AG09319 (cell line): ENCODE results near the gene NEDD4L.

ENCODE experiments used
- DNase-seq: peaks from one replicate; pipeline ENCODE4 v3.0.0-alpha.2; 2010; ENCODE audit warnings: low read depth; ENCODE audit errors: extremely low read depth
- CTCF ChIP-seq: IDR thresholded peaks from 2 replicates; pipeline ENCODE4 v1.5.1; 2011; ENCODE audit warnings: low read depth, mild to moderate bottlenecking, inconsistent platforms, low read length, moderate library complexity

NEDD4L gene

GRCh38 chr18:58381676-58382411 lies 337.8 kb downstream of the NEDD4L start:
- no peak for TF ChIP-seq CTCF
- DNase-seq, result no peak

- TF ChIP-seq CTCF, result no peak
- DNase-seq, result no peak
Measured at GRCh38 chr18:58382446-58382845, 338.4 kb downstream of the NEDD4L start.

GRCh38 chr18:58385472-58385871 lies 341.4 kb downstream of the NEDD4L start:
- no peak for TF ChIP-seq CTCF
- no peak for DNase-seq

- no peak for DNase-seq
- TF ChIP-seq CTCF, result no peak
Measured at GRCh38 chr18:58386780-58387179, 342.8 kb downstream of the NEDD4L start.

GRCh38 chr18:58387716-58388115 lies 343.7 kb downstream of the NEDD4L start:
- no peak for TF ChIP-seq CTCF
- DNase-seq, result no peak

GRCh38 chr18:58388736-58389135 lies 344.7 kb downstream of the NEDD4L start:
- no peak for DNase-seq
- no peak for TF ChIP-seq CTCF

GRCh38 chr18:58389745-58390144 lies 345.7 kb downstream of the NEDD4L start:
- no peak for TF ChIP-seq CTCF
- no peak for DNase-seq
